IMR-90 (cell line): ENCODE results near the gene S100A2. TPM values are rescaled to one million over a fixed set of nuclear protein-coding genes. Genes with fewer than 3 reads are reported as not detected.

Source experiments
- ATAC-seq: fragments of 200-7000 bp; cut with Tn5 transposase; 2 replicates; pipeline ENCODE4 v1.9.1; 2020; ENCODE audit warnings: low read depth, mild to moderate bottlenecking, moderate library complexity
- BruUV-seq: library from RNA; stranded (reverse); fragments of 400-500 nt; replicated peaks from 2 replicates; lab custom pipeline; 2021; lab: Mats Ljungman, UMichigan
- CTCF ChIA-PET: fragments of 300-600 bp; formaldehyde crosslinking; extraction: SDS; loops from one replicate; lab custom pipeline; 2021; ENCODE audit warnings: antibody characterized with exemption; lab: Yijun Ruan, JAX
- POLR2A ChIA-PET: fragments of 300-600 bp; sonication (Branson Sonifier 250); formaldehyde crosslinking; loops from one replicate; lab custom pipeline; 2022; ENCODE audit warnings: antibody characterized with exemption; ENCODE audit not compliant: unreplicated experiment; lab: Charles Lee
- DNase-seq: peaks from one replicate; pipeline ENCODE4 v3.0.0; 2013
- H2AFZ ChIP-seq: replicated peaks from 2 replicates; pipeline ENCODE3; 2013; ENCODE audit warnings: low read length, mild to moderate bottlenecking; ENCODE audit not compliant: poor library complexity
- H2AK5ac ChIP-seq: 2 replicates; pipeline ENCODE4 v1.6.1; 2013; ENCODE audit warnings: low read depth, low read length, inconsistent platforms
- H2AK9ac ChIP-seq: replicated peaks from 2 replicates; pipeline ENCODE3; 2013; ENCODE audit warnings: mild to moderate bottlenecking, low read depth, low read length, moderate library complexity; ENCODE audit not compliant: poor library complexity
- H2BK120ac ChIP-seq: 2 replicates; pipeline ENCODE4 v1.6.1; 2013; ENCODE audit warnings: low read depth, low read length, inconsistent platforms
- H2BK15ac ChIP-seq: 3 replicates; pipeline ENCODE4 v1.6.1; 2013; ENCODE audit warnings: low read depth, low read length, inconsistent platforms
- H2BK20ac ChIP-seq: 2 replicates; pipeline ENCODE4 v1.6.1; 2013; ENCODE audit warnings: low read depth, mild to moderate bottlenecking, inconsistent platforms, low read length, moderate library complexity
- H2BK5ac ChIP-seq: 2 replicates; pipeline ENCODE4 v1.6.1; 2013; ENCODE audit warnings: mild to moderate bottlenecking, low read depth, low read length, inconsistent platforms; ENCODE audit not compliant: poor library complexity, severe bottlenecking
- H3K14ac ChIP-seq: replicated peaks from 2 replicates; pipeline ENCODE4 v1.6.1; 2013; ENCODE audit warnings: low read depth, low read length, inconsistent platforms
- H3K18ac ChIP-seq: 2 replicates; pipeline ENCODE4 v1.6.1; 2013; ENCODE audit warnings: low read depth, low read length, control low read depth
- H3K23ac ChIP-seq: 2 replicates; pipeline ENCODE4 v1.6.1; 2013; ENCODE audit warnings: low read depth, low read length, inconsistent platforms
- H3K27ac ChIP-seq: 2 replicates; pipeline ENCODE4 v1.5.1; 2013; ENCODE audit warnings: mild to moderate bottlenecking, control low read depth, low read length; ENCODE audit not compliant: insufficient read depth
- H3K27me3 ChIP-seq: 2 replicates; pipeline ENCODE4 v1.6.1; 2013; ENCODE audit warnings: low read length; ENCODE audit not compliant: control insufficient read depth, insufficient read depth
- H3K36me3 ChIP-seq: 2 replicates; pipeline ENCODE4 v1.6.1; 2013; ENCODE audit warnings: low read length, mixed read lengths; ENCODE audit not compliant: control insufficient read depth, insufficient read depth
- H3K4ac ChIP-seq: 2 replicates; pipeline ENCODE4 v1.6.1; 2013; ENCODE audit warnings: low read depth, low read length, inconsistent platforms
- H3K4me1 ChIP-seq: 2 replicates; pipeline ENCODE4 v1.6.1; 2013; ENCODE audit warnings: low read length, mixed read lengths; ENCODE audit not compliant: control insufficient read depth, insufficient read depth
- H3K4me2 ChIP-seq: 2 replicates; pipeline ENCODE4 v1.6.1; 2013; ENCODE audit warnings: low read depth, mild to moderate bottlenecking, control low read depth, low read length, moderate library complexity
- H3K4me3 ChIP-seq: 2 replicates; pipeline ENCODE4 v1.5.1; 2013; ENCODE audit warnings: low read depth, mild to moderate bottlenecking, control low read depth, low read length, moderate library complexity; ENCODE audit not compliant: insufficient read depth
- H3K56ac ChIP-seq: 2 replicates; pipeline ENCODE4 v1.6.1; 2013; ENCODE audit warnings: low read length, inconsistent platforms; ENCODE audit not compliant: insufficient read depth; ENCODE audit errors: extremely low read depth
- H3K79me1 ChIP-seq, 2 experiments: 2 replicates each; pipeline ENCODE4 v1.6.1; 2013; ENCODE audit warnings: low read length in 2 of 2, inconsistent platforms in 1 of 2, low read depth in 1 of 2
- H3K9ac ChIP-seq: 2 replicates; pipeline ENCODE4 v1.6.1; 2013; ENCODE audit warnings: low read depth, low read length, control low read depth
- H3K9me1 ChIP-seq: 2 replicates; pipeline ENCODE4 v1.6.1; 2013; ENCODE audit warnings: low read length, inconsistent platforms; ENCODE audit not compliant: insufficient read depth
- H3K9me3 ChIP-seq: 2 replicates; pipeline ENCODE4 v1.6.1; 2013; ENCODE audit warnings: low read length; ENCODE audit not compliant: control insufficient read depth, insufficient read depth
- H4K20me1 ChIP-seq: 2 replicates; pipeline ENCODE4 v1.6.1; 2013; ENCODE audit warnings: low read length, inconsistent platforms; ENCODE audit not compliant: insufficient read depth
- H4K5ac ChIP-seq: 2 replicates; pipeline ENCODE4 v1.6.1; 2013; ENCODE audit warnings: mild to moderate bottlenecking, low read depth, low read length, control low read depth
- H4K8ac ChIP-seq, 2 experiments: 2 replicates each; pipeline ENCODE4 v1.6.1; 2013; ENCODE audit warnings: low read depth in 2 of 2, low read length in 2 of 2, control low read depth in 1 of 2, inconsistent platforms in 1 of 2
- H4K91ac ChIP-seq: 2 replicates; pipeline ENCODE4 v1.6.1; 2013; ENCODE audit warnings: low read depth, low read length, inconsistent platforms; ENCODE audit not compliant: insufficient read depth
- BHLHE40 ChIP-seq: fragments of 150-350 bp; IDR thresholded peaks from 2 replicates; pipeline ENCODE4 v1.6.1; 2016; ENCODE audit warnings: mild to moderate bottlenecking, low read depth, low read length
- MAZ ChIP-seq: IDR thresholded peaks from 2 replicates; pipeline ENCODE4 v1.6.1; 2012; ENCODE audit warnings: low read depth, mild to moderate bottlenecking, low read length, improper control_type of control experiment, moderate library complexity, borderline replicate concordance
- MXI1 ChIP-seq: IDR thresholded peaks from 2 replicates; pipeline ENCODE4 v1.6.1; 2012; ENCODE audit warnings: low read depth, mild to moderate bottlenecking, low read length, moderate library complexity, borderline replicate concordance
- RAD21 ChIP-seq: IDR thresholded peaks from 2 replicates; pipeline ENCODE4 v1.6.1; 2012; ENCODE audit warnings: low read length, improper control_type of control experiment
- RCOR1 ChIP-seq: IDR thresholded peaks from 2 replicates; pipeline ENCODE4 v1.6.1; 2012; ENCODE audit warnings: mild to moderate bottlenecking, low read length, improper control_type of control experiment; ENCODE audit not compliant: insufficient replicate concordance
- RFX5 ChIP-seq: IDR thresholded peaks from 2 replicates; pipeline ENCODE4 v1.8.0; 2012; ENCODE audit warnings: low read depth, mild to moderate bottlenecking, low read length, moderate library complexity
- SMC3 ChIP-seq: fragments of 150-350 bp; IDR thresholded peaks from 2 replicates; pipeline ENCODE4 v1.6.1; 2016; ENCODE audit warnings: low read depth, mild to moderate bottlenecking, antibody characterized with exemption, low read length, moderate library complexity
- WGBS, 2 experiments: methylation state at CpG; one replicate each; pipeline versions ENCODE4 v1.1.5 to v1.1.7; 2013; ENCODE audit warnings: missing lambda C conversion rate in 2 of 2; ENCODE audit not compliant: insufficient read length in 1 of 2; ENCODE audit errors: extremely low coverage in 2 of 2; 5-methylcytosine and 5-hydroxymethylcytosine counted together
- dilution Hi-C: fragments of 300-500 bp; cut with HindIII; formaldehyde crosslinking; loops from one replicate; pipeline ENCODE4 v1.14.3; 2018; ENCODE audit warnings: low sequenced_read_pairs; ENCODE audit not compliant: unreplicated experiment
- in situ Hi-C: fragments of 300-500 bp; cut with MboI; formaldehyde crosslinking; loops from 3 replicates; pipeline ENCODE4 v1.14.3; 2019; ENCODE audit warnings: low sequenced_read_pairs, inconsistent platforms, mixed read lengths
- intact Hi-C: fragments of 100-400 bp; cut with micrococcal nuclease; formaldehyde crosslinking; loops from 2 replicates; pipeline ENCODE4 v1.10.0; 2022
- polyA plus RNA-seq, 3 experiments: library from polyadenylated mRNA; depleted of rRNA; stranded (reverse); fragments of >200 nt; gene quantifications; 2 replicates each; pipeline ENCODE4 v1.2.3, GENCODE V29; 2012; ENCODE audit warnings: low replicate concordance in 1 of 3
- total RNA-seq: library from RNA; depleted of rRNA; stranded (reverse); fragments of >200 nt; gene quantifications from 2 replicates; pipeline ENCODE4 v1.2.3, GENCODE V29; 2012
- TF ChIP-seq, protein P1 (sequence below): conservative IDR thresholded peaks from 2 replicates; pipeline ENCODE4 v1.5.1; 2012; ENCODE audit warnings: mild to moderate bottlenecking, low read depth, low read length, improper control_type of control experiment
- TF ChIP-seq, protein P2 (sequence below): fragments of 150-350 bp; IDR thresholded peaks from 2 replicates; pipeline ENCODE4 v1.6.1; 2016; ENCODE audit warnings: low read depth, mild to moderate bottlenecking, low read length, moderate library complexity, borderline replicate concordance
- TF ChIP-seq, protein P3 (sequence below): fragments of 150-350 bp; IDR thresholded peaks from 2 replicates; pipeline ENCODE4 v1.6.1; 2017; ENCODE audit warnings: mild to moderate bottlenecking, antibody characterized with exemption, low read length, low read depth

Gene S100A2
- total and polyA plus RNA-seq, 2 of the 4 experiments (the other 2 are of a cell fraction): 3.6 to 7.9 TPM

DNA sequence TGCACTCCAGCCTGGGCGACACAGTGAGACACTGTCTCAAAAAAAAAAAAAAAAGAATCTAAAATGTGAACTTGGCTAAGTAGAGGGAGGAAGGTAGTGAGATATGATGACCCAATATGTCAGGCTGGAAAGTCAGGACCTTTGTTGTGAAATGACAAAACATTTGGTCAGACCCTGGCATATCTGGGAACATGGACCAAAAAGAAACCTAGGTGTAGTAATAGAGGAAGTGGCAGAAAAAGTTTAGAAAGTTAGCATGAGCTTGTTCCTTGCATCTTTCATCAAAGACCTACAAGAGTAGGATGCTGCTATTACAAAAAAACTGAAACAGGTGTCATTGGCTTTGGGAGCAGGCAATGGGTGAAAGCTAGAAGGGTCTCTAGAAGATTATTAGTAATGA is 9.3 kb downstream of the S100A2 start:
- in situ Hi-C loops (no loop called here), dilution Hi-C loops (no loop called here), intact Hi-C loops (no loop called here)
- Histone ChIP-seq H3K14ac (no peak overlapping the region; the same call in 1 of the 2 replicates), H3K18ac (no peak overlapping the region), H3K9me3 (no peaks in the 10 kb centered on the region), H3K9me1 (peaks cover 22% of the 10 kb centered on the region), H2AFZ (no peak overlapping the region), H3K9ac (no peak overlapping the region), H3K27ac (no peak overlapping the region), H3K27me3 (no peaks in the 10 kb centered on the region), H2BK15ac (no peak overlapping the region), H3K4me3 (no peak overlapping the region), H2AK5ac (no peak overlapping the region), H3K23ac (no peak overlapping the region), H4K8ac (no peak overlapping the region), H2BK120ac (no peak overlapping the region), H3K56ac (no peak overlapping the region), H2AK9ac (no peak overlapping the region), H2BK5ac (no peak overlapping the region), H3K4me2 (no peak overlapping the region), H3K4me1 (peaks cover 17% of the 10 kb centered on the region), H4K91ac (no peak overlapping the region), H3K4ac (no peak overlapping the region), H4K20me1 (no peaks in the 10 kb centered on the region), H4K5ac (no peak overlapping the region), H3K79me1 (peaks cover 0 to 4% of the 10 kb centered on the region in 2 experiments; a peak in 1 of 4 replicates), H2BK20ac (no peak overlapping the region), H3K36me3 (no peaks in the 10 kb centered on the region)
- ChIA-PET POLR2A (no interaction called here), CTCF (no interaction called here)
- ATAC-seq: no peak
- no CpG with 5 or more reads among the region's 1 CpG for WGBS, 2 experiments
- no TSS peak for BruUV-seq
- no peak for DNase-seq
- TF ChIP-seq SMC3 (no peak), MXI1 (no peak), RCOR1 (no peak), BHLHE40 (no peak), RFX5 (no peak), RAD21 (no peak), MAZ (no peak)
- TF ChIP-seq, protein P1, sequence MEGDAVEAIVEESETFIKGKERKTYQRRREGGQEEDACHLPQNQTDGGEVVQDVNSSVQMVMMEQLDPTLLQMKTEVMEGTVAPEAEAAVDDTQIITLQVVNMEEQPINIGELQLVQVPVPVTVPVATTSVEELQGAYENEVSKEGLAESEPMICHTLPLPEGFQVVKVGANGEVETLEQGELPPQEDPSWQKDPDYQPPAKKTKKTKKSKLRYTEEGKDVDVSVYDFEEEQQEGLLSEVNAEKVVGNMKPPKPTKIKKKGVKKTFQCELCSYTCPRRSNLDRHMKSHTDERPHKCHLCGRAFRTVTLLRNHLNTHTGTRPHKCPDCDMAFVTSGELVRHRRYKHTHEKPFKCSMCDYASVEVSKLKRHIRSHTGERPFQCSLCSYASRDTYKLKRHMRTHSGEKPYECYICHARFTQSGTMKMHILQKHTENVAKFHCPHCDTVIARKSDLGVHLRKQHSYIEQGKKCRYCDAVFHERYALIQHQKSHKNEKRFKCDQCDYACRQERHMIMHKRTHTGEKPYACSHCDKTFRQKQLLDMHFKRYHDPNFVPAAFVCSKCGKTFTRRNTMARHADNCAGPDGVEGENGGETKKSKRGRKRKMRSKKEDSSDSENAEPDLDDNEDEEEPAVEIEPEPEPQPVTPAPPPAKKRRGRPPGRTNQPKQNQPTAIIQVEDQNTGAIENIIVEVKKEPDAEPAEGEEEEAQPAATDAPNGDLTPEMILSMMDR: no peak
- TF ChIP-seq, protein P2, sequence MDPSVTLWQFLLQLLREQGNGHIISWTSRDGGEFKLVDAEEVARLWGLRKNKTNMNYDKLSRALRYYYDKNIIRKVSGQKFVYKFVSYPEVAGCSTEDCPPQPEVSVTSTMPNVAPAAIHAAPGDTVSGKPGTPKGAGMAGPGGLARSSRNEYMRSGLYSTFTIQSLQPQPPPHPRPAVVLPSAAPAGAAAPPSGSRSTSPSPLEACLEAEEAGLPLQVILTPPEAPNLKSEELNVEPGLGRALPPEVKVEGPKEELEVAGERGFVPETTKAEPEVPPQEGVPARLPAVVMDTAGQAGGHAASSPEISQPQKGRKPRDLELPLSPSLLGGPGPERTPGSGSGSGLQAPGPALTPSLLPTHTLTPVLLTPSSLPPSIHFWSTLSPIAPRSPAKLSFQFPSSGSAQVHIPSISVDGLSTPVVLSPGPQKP: no peak
- TF ChIP-seq, protein P3, sequence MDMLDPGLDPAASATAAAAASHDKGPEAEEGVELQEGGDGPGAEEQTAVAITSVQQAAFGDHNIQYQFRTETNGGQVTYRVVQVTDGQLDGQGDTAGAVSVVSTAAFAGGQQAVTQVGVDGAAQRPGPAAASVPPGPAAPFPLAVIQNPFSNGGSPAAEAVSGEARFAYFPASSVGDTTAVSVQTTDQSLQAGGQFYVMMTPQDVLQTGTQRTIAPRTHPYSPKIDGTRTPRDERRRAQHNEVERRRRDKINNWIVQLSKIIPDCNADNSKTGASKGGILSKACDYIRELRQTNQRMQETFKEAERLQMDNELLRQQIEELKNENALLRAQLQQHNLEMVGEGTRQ: no peak
